ENCODE data around the gene TMEM269.

Gene TMEM269
- long read RNA-seq, donor 1, partial matches to known transcripts = 44 of 221 reads
- long read RNA-seq, donor 1, other reads (novel, unspliced or antisense) = 177 of 221 reads
- long read RNA-seq, donor 2 = 0 reads
- long read RNA-seq, donor 3 = 0 reads
- long read RNA-seq, donor 4, partial matches to known transcripts = 91 of 97 reads
- long read RNA-seq, donor 4, other reads (novel, unspliced or antisense) = 6 of 97 reads
- long read RNA-seq, donor 5, partial matches to known transcripts = 265 of 274 reads
- long read RNA-seq, donor 5, other reads (novel, unspliced or antisense) = 9 of 274 reads
- long read RNA-seq, donor 6, partial matches to known transcripts = 79 of 229 reads
- long read RNA-seq, donor 6, other reads (novel, unspliced or antisense) = 150 of 229 reads
- long read RNA-seq, donor 7, partial matches to known transcripts = 42 of 252 reads
- long read RNA-seq, donor 7, other reads (novel, unspliced or antisense) = 210 of 252 reads
- long read RNA-seq, donor 8, partial matches to known transcripts = 17 of 125 reads
- long read RNA-seq, donor 8, other reads (novel, unspliced or antisense) = 108 of 125 reads

DNA sequence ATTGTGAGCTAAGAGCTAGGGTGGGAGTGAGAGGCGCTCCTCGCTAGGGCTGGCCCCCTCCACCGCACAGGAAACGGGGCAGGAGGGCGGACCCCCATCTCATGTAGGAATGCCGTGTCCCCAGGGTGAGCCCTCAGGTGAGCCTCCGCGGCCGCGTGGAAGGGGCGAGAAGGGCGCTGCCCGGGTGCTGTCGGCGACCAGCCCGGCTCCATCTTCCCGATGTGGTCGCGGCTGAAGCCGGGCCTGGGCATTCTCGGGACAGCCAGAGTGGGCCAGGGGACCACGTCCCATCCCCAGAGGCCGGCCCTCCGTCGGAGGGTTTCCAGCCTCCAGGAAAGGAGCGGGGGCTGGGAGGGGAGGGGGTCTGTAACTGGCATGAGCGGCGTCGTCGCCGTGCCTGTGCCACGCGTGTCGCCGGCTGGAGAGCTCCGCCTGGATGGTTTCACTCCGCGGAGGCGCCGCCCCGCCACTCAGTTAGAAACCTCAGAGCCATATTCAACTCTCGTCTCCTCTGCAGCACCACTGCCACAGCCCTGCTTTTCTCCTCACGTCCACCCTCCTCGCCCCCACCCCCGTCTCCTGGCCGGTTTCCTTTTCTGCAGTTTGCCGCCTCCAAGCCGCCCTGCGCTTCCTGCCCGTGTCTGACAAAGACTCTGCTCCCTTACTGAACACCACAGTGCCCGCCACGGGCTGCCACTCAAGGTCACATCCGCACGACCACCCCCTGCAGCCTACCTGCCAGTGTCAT, at the start of gene TMEM269:
TMEM269 (plus strand) TSS at position 46 of the 748 bp plus-strand sequence. CDS start 4,903 bp downstream, outside the sequence.
- DNase-seq = peak; percentile 56

DNA sequence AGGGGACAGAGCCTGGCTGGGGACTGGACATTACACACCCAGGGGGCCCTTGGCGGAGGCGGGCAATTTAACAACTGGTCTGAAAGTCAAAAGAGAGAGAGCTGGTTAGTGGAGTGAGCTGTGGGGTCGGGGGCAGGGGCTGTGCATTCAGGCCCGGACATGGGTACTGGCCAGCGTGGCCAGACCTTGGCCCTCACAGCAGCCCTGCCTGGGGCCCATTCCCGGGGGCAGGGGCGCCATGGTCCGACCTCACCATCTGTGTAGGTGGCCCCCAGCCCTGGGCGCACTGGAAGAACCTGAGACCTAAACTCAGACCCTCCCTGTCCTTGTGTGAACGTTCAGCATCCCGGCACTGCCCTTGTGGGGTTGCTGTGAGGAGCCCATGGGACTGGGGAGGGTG, 49.7 kb upstream of the TMEM269 start:
- no peak for DNase-seq

GRCh38 chr1:42735477-42736105, 49.2 kb upstream of the TMEM269 start:
- DNase-seq = no peak

DNA sequence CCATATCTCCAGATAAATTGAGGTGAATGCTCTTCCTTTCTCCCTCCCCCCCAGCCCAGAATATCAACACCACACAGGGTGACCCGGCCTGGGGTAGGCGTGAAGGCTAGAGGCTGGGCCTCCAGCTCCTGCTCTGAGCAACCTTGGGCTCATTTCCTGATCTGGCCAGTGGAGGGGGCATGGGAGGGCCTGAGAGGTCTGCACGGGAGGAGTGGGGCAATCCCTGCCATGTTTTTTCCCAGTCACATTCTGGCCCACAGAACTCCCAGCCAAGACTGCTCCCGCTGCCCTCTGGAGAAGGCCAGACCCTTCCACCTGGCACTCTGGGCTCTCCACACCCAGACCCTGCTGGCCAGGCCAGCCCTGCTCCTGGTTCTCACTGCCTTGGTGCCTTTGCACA, 48.6 kb upstream of the TMEM269 start:
- DNase-seq = no peak

- DNase-seq = no peak
Measured at GRCh38 chr1:42736571-42737200, 48.1 kb upstream of the TMEM269 start.

GRCh38 chr1:42737257-42737656, 47.5 kb upstream of the TMEM269 start:
- DNase-seq = no peak

- DNase-seq = no peak
Measured at GRCh38 chr1:42737986-42738677, 46.7 kb upstream of the TMEM269 start.

DNA sequence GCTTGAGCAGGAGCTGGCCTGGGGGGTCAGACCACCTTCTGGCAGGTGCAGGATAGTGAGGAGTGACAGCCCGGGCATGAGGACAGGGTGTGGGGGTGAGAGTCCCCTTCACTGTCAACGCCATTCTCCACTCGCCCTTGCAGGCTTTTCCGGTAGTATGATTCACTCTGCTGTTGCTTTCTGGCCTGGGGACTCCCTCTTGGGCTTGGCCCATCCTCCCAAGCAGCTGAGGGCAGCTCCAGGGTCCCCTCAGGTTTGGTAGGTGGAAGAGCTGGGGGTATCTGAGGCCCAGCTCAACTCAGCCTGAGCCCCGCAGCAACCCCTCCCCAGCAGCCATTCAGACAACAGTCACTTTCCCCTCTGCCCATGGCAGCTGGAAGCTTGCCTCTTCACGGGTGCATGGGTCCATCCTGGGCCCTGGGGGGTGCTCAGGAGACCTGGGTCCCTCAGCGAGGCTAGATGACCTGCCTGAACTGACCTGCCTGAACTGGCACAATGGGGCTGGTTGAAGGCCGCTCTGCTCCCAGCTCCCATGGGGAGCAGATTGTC, 46.0 kb upstream of the TMEM269 start:
- no peak for DNase-seq

GRCh38 chr1:42739753-42740700, 44.8 kb upstream of the TMEM269 start, which contains the start of gene CLDN19:
CLDN19 (minus strand) TSS chr1:42740236; CDS start chr1:42740063, 173 bp downstream.
- peak; percentile 65 for DNase-seq

GRCh38 chr1:42740851-42741580, 43.8 kb upstream of the TMEM269 start:
- DNase-seq = peak; percentile 69

DNA sequence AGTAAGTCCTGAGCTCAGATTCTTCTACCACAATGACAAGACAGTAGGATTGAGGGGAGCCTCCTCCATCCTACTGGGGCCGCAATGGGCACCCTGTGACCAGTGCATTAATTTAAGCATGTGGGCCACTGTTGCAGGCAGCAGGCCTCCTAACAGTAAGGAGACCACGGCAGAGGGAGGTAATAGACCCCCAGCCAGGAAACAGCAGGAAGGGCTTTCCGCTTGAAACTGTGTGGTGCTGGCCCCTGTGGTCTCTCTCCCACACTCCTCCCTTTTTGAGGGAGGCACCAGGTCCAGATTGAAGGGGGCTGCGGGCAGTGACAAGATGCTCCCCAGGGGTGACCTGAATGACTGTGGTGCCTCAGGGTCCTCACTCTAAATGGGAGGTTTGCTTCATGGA, 43.1 kb upstream of the TMEM269 start:
- no peak for DNase-seq

- no peak for DNase-seq
Measured at GRCh38 chr1:42742141-42742540, 42.6 kb upstream of the TMEM269 start.

DNA sequence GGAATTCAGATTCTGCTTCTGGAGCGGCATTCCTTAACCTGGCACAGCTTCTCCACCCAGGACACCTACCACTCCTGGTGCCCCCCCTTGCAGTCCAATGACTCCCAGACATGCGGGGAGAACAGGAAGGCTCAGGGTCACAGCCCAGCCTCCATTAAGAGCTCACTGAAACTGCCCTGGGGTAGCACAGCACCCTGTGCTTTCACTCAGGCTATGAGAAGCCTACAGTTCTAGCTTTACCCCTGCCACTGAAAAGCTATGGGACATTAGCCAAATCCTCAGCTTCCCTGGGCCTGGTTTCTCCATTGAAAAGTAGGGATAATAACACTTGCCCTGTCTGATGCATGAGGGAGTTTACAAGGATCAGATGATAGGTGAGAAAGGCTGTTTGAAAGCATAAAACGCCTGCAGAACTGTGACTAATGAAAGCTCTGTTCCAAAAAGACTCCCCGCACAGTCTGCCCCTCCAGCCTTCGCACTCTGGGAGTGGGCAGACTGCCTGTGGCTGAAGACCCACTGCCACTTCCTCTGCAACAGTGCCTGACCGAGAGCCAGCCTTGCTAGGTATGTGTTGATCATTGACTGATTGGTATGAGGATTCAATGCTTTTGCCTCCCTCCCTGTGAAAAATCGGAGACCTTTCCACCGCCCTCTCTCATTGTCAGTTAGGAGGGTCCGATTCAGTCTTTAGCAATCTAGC, 42.0 kb upstream of the TMEM269 start:
- DNase-seq = no peak

DNA sequence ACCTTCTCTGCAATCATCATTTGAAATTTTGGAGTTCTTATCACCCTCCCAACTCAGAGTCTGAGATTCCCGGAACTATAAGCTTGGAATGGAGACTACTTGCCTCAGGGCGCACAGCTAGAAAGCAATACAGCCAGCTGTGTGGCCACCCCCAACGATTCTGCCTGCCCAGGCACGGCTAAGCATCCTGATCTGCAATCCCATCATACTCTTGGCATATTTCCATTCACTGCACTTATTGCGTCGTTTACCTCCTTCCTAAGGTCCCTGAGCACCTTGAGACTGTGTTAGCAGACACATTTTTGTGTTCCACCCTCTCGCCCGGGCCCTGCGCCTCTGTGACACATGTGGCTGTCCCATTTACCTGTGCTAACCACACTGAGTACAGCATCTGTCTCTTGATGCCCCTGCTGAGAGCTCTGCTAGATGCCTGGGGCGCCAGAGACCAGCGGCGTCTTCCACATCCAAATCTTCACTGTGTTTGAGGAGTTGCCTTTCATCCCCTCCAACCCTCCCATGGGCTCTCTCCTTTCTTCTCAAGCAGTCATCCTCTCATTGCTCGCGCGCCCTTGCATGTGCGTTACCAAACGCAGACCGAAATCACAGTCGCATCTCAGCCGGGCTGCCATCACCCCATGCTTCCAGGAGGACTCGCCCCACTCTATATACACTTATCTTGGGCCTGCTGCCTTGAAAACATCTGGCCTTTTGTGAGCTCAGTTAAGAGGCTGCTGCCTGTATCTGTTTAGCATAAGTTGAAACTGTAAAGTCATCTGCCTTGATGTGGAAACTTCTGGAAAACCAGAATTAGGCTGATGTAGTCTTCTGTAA, 41.3 kb upstream of the TMEM269 start:
- no peak for DNase-seq

GRCh38 chr1:42744148-42744413, 40.7 kb upstream of the TMEM269 start:
- DNase-seq = no peak

GRCh38 chr1:42745851-42746250, 38.9 kb upstream of the TMEM269 start:
- no peak for DNase-seq

DNA sequence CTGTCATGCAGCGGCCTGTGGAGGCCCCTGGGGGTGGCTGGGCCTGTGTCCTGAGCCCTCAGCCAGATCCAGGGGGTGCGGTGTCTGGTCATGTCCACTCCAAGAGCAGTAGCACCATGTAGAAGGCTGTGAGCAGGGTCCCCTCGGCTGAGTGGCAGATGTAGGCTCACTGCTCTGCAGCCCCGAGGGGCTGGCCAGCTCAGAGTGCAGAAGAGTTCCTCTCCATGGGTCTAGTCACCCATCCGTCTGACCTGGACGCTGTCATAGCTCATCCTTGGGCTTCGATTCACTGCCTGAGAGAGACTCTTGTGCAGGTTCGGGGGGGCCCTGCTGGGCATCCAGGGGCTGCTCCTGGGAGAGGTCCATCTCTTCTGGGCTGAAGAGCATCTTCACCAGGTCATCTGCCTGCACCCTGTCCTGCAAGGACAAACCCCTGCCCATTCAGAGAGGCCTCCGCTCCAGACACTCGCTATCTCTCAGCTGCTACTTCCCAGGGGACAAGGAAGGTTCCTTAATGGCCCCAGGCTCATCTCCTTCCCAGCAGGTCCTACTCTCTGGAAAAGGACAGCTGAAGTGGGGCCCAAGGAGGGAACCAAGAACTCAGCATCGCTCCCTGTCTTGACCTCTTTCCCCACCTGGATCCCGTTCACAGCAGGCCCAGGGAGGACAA, 38.2 kb upstream of the TMEM269 start:
- DNase-seq = no peak
